Melanocyte of skin (primary cell): ENCODE measurements around the gene MTHFD2L. TPM values are rescaled to one million over a fixed set of nuclear protein-coding genes. Genes with fewer than 3 reads are reported as not detected.

Experiments
- total RNA-seq, 2 donors: library from RNA; depleted of rRNA; stranded (reverse); fragments of >200 nt; gene quantifications; 2 replicates each; pipeline ENCODE4 v1.2.3, GENCODE V29; 2012

Gene MTHFD2L
- 10 to 100 TPM; 12.3 to 16.2 TPM for total RNA-seq

GRCh38 chr4:74157561-74158465 lies at the start of gene MTHFD2L:
Gene MTHFD2L, plus strand, starts transcription at chr4:74158118. Its CDS starts 21 bp downstream, at chr4:74158139.

GRCh38 chr4:74308215-74308614 lies 150.3 kb downstream of the MTHFD2L start, which contains the start of gene EPGN:
Gene EPGN, plus strand, starts transcription at chr4:74308470. Its CDS starts 64 bp downstream, at chr4:74308534.

Other genes starting within 250 kb of the MTHFD2L start
- under 1 TPM in 1 of 2 donors, not detected in 1; 1.00 TPM for gene PF4, start 176.1 kb upstream of the MTHFD2L start, total RNA-seq
- gene PPBP, start 169.9 kb upstream of the MTHFD2L start, total RNA-seq, result not detected
- gene CXCL5, start 159.4 kb upstream of the MTHFD2L start, total RNA-seq, result 100 to 1,000 TPM in 1 of 2 donors, 10 to 100 TPM in 1; 97.6 to 412 TPM
- 10 to 100 TPM in 1 of 2 donors, 1 to 10 TPM in 1; 8.3 to 23.7 TPM for gene CXCL3, start 119.4 kb upstream of the MTHFD2L start, total RNA-seq
- gene CXCL2, start 58.9 kb upstream of the MTHFD2L start, total RNA-seq, result 100 to 1,000 TPM in 1 of 2 donors, 1 to 10 TPM in 1; 4.3 to 109 TPM
- not detected for gene EPGN, start 150.4 kb downstream of the MTHFD2L start, total RNA-seq
- gene EREG, start 207.0 kb downstream of the MTHFD2L start, total RNA-seq, result under 1 TPM; 0.33 to 0.34 TPM